Neural progenitor cell (in vitro differentiated cells): ENCODE measurements around the gene TAF6. TPM values are rescaled to one million over a fixed set of nuclear protein-coding genes. Genes with fewer than 3 reads are reported as not detected.

Experiments
- DNase-seq: peaks from one replicate; pipeline ENCODE4 v3.0.0-alpha.2; 2016; ENCODE audit warnings: low spot score
- H2AFZ ChIP-seq: fragments of 200-600 bp; sonication (generic); replicated peaks from 2 replicates; pipeline ENCODE4 v1.6.1; 2016; ENCODE audit warnings: antibody characterized with exemption
- H3F3A ChIP-seq: fragments of 200-600 bp; sonication (generic); 2 replicates; pipeline ENCODE4 v1.6.1; 2016; ENCODE audit warnings: antibody characterized with exemption, low read depth
- H3K27ac ChIP-seq: fragments of 200-600 bp; sonication (generic); 2 replicates; pipeline ENCODE4 v1.5.1; 2016; ENCODE audit warnings: mild to moderate bottlenecking
- H3K27me3 ChIP-seq: fragments of 200-600 bp; sonication (generic); 2 replicates; pipeline ENCODE4 v1.6.1; 2016; ENCODE audit warnings: mild to moderate bottlenecking, moderate library complexity
- H3K36me3 ChIP-seq: fragments of 200-600 bp; sonication (generic); 2 replicates; pipeline ENCODE4 v1.5.1; 2016
- H3K4me1 ChIP-seq: fragments of 200-600 bp; sonication (generic); 2 replicates; pipeline ENCODE4 v1.6.1; 2016; ENCODE audit warnings: mixed run types
- H3K4me2 ChIP-seq: fragments of 200-600 bp; sonication (generic); 2 replicates; pipeline ENCODE4 v1.6.1; 2016
- H3K4me3 ChIP-seq: fragments of 200-600 bp; sonication (generic); 2 replicates; pipeline ENCODE4 v1.5.1; 2016
- H3K79me2 ChIP-seq: fragments of 200-600 bp; sonication (generic); 2 replicates; pipeline ENCODE4 v1.6.1; 2016; ENCODE audit warnings: low read depth
- H3K9ac ChIP-seq: fragments of 200-600 bp; sonication (generic); 2 replicates; pipeline ENCODE4 v1.6.1; 2016
- H3K9me3 ChIP-seq: fragments of 200-600 bp; sonication (generic); 2 replicates; pipeline ENCODE4 v1.5.1; 2016; ENCODE audit warnings: low read depth
- H4K20me1 ChIP-seq: fragments of 200-600 bp; sonication (generic); 2 replicates; pipeline ENCODE4 v1.6.1; 2016; ENCODE audit warnings: low read depth
- H3K27ac Mint-ChIP-seq: 3 replicates; pipeline ENCODE4 v1.8.0; 2021; ENCODE audit warnings: mixed read lengths
- H3K27me3 Mint-ChIP-seq: 2 replicates; pipeline ENCODE4 v1.8.0; 2022; ENCODE audit warnings: low read depth, mild to moderate bottlenecking, inconsistent platforms, moderate library complexity, mixed read lengths; ENCODE audit not compliant: insufficient read depth
- H3K36me3 Mint-ChIP-seq: 3 replicates; pipeline ENCODE4 v1.8.0; 2021; ENCODE audit warnings: mixed read lengths
- H3K4me1 Mint-ChIP-seq: 3 replicates; pipeline ENCODE4 v1.8.0; 2021; ENCODE audit warnings: mixed read lengths
- H3K4me3 Mint-ChIP-seq: 3 replicates; pipeline ENCODE4 v1.8.0; 2021; ENCODE audit warnings: mild to moderate bottlenecking, moderate library complexity, mixed read lengths
- H3K9me3 Mint-ChIP-seq: 3 replicates; pipeline ENCODE4 v1.8.0; 2020; ENCODE audit warnings: mixed read lengths
- CTCF ChIP-seq: fragments of 200-600 bp; sonication (generic); IDR thresholded peaks from 2 replicates; pipeline ENCODE4 v1.5.1; 2017; ENCODE audit warnings: antibody characterized with exemption, mild to moderate bottlenecking
- EZH2 ChIP-seq: fragments of 200-600 bp; sonication (generic); IDR thresholded peaks from 2 replicates; pipeline ENCODE4 v1.6.1; 2017; ENCODE audit warnings: antibody characterized with exemption, mild to moderate bottlenecking, moderate library complexity
- EZH2phosphoT487 ChIP-seq: fragments of 200-600 bp; sonication (generic); IDR thresholded peaks from 2 replicates; pipeline ENCODE4 v1.6.1; 2017; ENCODE audit warnings: antibody characterized with exemption
- total RNA-seq: library from RNA; depleted of rRNA; stranded (reverse); fragments of >200 nt; gene quantifications from 2 replicates; pipeline ENCODE4 v1.2.3, GENCODE V29; 2015; ENCODE audit warnings: low replicate concordance

TAF6 gene
- total RNA-seq, 1 donor from 2014 or later = 66.1 TPM

GRCh38 chr7:100120733-100121036 is 1.5 kb upstream of the TAF6 start:
- H3F3A ChIP-seq = peaks cover 31% of the 10 kb centered on the region
- DNase-seq = no peak

GRCh38 chr7:100119970-100120732 is 993 bp upstream of the TAF6 start:
- peak overlapping the region; percentile 11 for H3K9ac ChIP-seq

More at GRCh38 chr7:100120733-100121036, 1.5 kb upstream of the TAF6 start:
- peaks cover 37% of the 10 kb centered on the region for H3K79me2 ChIP-seq
- H3K27ac Mint-ChIP-seq = no peak overlapping the region
- peak overlapping the region; percentile 99 for H3K4me3 Mint-ChIP-seq
- no peaks in the 10 kb centered on the region for H4K20me1 ChIP-seq
- peaks cover 12% of the 10 kb centered on the region for H3K4me1 ChIP-seq
- no peaks in the 10 kb centered on the region for H3K36me3 ChIP-seq
- no peaks in the 10 kb centered on the region for H3K27me3 ChIP-seq
- H3K27me3 Mint-ChIP-seq = peaks cover 4% of the 10 kb centered on the region
- peak overlapping the region; percentile 99 for H3K4me3 ChIP-seq
- no peak for TF ChIP-seq EZH2phosphoT487
- TF ChIP-seq EZH2 = no peak
- no peak for TF ChIP-seq CTCF
- H2AFZ ChIP-seq = no peak overlapping the region
- H3K9me3 Mint-ChIP-seq = no peaks in the 10 kb centered on the region
- H3K4me2 ChIP-seq = peak overlapping the region; percentile 84
- no peaks in the 10 kb centered on the region for H3K9me3 ChIP-seq
- H3K27ac ChIP-seq = no peak overlapping the region
- peaks cover 26% of the 10 kb centered on the region for H3K4me1 Mint-ChIP-seq
- no peak overlapping the region for H3K9ac ChIP-seq
- H3K36me3 Mint-ChIP-seq = peaks cover 15% of the 10 kb centered on the region

GRCh38 chr7:100118388-100119071 is 628 bp downstream of the TAF6 start:
- Mint-ChIP-seq H3K4me1 (peaks cover 17% of the 10 kb centered on the region), H3K27me3 (peaks cover 4% of the 10 kb centered on the region), H3K9me3 (no peaks in the 10 kb centered on the region), H3K4me3 (peak overlapping the region; percentile 99), H3K36me3 (peaks cover 9% of the 10 kb centered on the region), H3K27ac (peak overlapping the region; percentile 100)
- H3K9me3 ChIP-seq = no peaks in the 10 kb centered on the region
- peak overlapping the region; percentile 99 for H3K4me3 ChIP-seq
- H3K9ac ChIP-seq = peak overlapping the region; percentile 89
- no peak for DNase-seq
- no peaks in the 10 kb centered on the region for H3K27me3 ChIP-seq
- H3K27ac ChIP-seq = peak overlapping the region; percentile 98
- peak overlapping the region; percentile 96 for H2AFZ ChIP-seq
- peaks cover 12% of the 10 kb centered on the region for H3K4me1 ChIP-seq
- H3F3A ChIP-seq = peaks cover 23% of the 10 kb centered on the region
- peaks cover 34% of the 10 kb centered on the region for H3K79me2 ChIP-seq
- TF ChIP-seq EZH2phosphoT487 = no peak
- no peaks in the 10 kb centered on the region for H4K20me1 ChIP-seq
- no peaks in the 10 kb centered on the region for H3K36me3 ChIP-seq
- H3K4me2 ChIP-seq = peak overlapping the region; percentile 84

More at GRCh38 chr7:100119970-100120732, 993 bp upstream of the TAF6 start:
- Histone ChIP-seq H2AFZ (peak overlapping the region; percentile 96), H4K20me1 (no peaks in the 10 kb centered on the region), H3K79me2 (peaks cover 34% of the 10 kb centered on the region), H3K27me3 (no peaks in the 10 kb centered on the region), H3K4me1 (peaks cover 12% of the 10 kb centered on the region), H3K4me3 (peak overlapping the region; percentile 99), H3K4me2 (peak overlapping the region; percentile 84), H3F3A (peaks cover 26% of the 10 kb centered on the region), H3K27ac (no peak overlapping the region), H3K9me3 (no peaks in the 10 kb centered on the region), H3K36me3 (no peaks in the 10 kb centered on the region)
- peaks cover 15% of the 10 kb centered on the region for H3K36me3 Mint-ChIP-seq
- TF ChIP-seq EZH2 (no peak), CTCF (no peak), EZH2phosphoT487 (no peak)
- peaks cover 22% of the 10 kb centered on the region for H3K4me1 Mint-ChIP-seq
- H3K9me3 Mint-ChIP-seq = no peaks in the 10 kb centered on the region
- H3K27ac Mint-ChIP-seq = peak overlapping the region; percentile 100
- DNase-seq = peak; percentile 86
- peak overlapping the region; percentile 99 for H3K4me3 Mint-ChIP-seq
- peaks cover 4% of the 10 kb centered on the region for H3K27me3 Mint-ChIP-seq

GRCh38 chr7:100115026-100115425 is 4.1 kb downstream of the TAF6 start:
- H3K4me3 Mint-ChIP-seq = no peak overlapping the region
- peaks cover 11% of the 10 kb centered on the region for H3K36me3 Mint-ChIP-seq
- no peaks in the 10 kb centered on the region for H3K27me3 ChIP-seq

More at GRCh38 chr7:100115026-100115425, 4.1 kb downstream of the TAF6 start:
- peaks cover 18% of the 10 kb centered on the region for H3F3A ChIP-seq
- H3K27me3 Mint-ChIP-seq = peaks cover 9% of the 10 kb centered on the region
- DNase-seq = no peak
- H3K4me1 Mint-ChIP-seq = peaks cover 7% of the 10 kb centered on the region
- no peak overlapping the region for H3K4me3 ChIP-seq
- TF ChIP-seq EZH2phosphoT487 = no peak
- no peak for TF ChIP-seq EZH2
- TF ChIP-seq CTCF = no peak
- H3K27ac ChIP-seq = no peak overlapping the region
- H3K9me3 ChIP-seq = no peaks in the 10 kb centered on the region
- no peak overlapping the region for H2AFZ ChIP-seq
- H3K36me3 ChIP-seq = no peaks in the 10 kb centered on the region
- H3K4me1 ChIP-seq = peaks cover 4% of the 10 kb centered on the region
- H3K27ac Mint-ChIP-seq = no peak overlapping the region
- H3K4me2 ChIP-seq = no peak overlapping the region
- H3K9ac ChIP-seq = no peak overlapping the region
- H3K9me3 Mint-ChIP-seq = no peaks in the 10 kb centered on the region
- H3K79me2 ChIP-seq = peaks cover 17% of the 10 kb centered on the region
- H4K20me1 ChIP-seq = no peaks in the 10 kb centered on the region
